CD4-positive, alpha-beta memory T cell (primary cell): ENCODE measurements around the gene LGALS13. TPM values are rescaled to one million over a fixed set of nuclear protein-coding genes. Genes with fewer than 3 reads are reported as not detected.
A peak's percentile ranks its signal among the peaks of the same experiment; 100 is the strongest.
"Not testable (repeated sequence)": the region's sequence is repeated elsewhere in the genome, so short reads cannot be mapped to it uniquely, and the experiment has no call there.

Experiments
- CTCF ChIA-PET: fragments of 350-600 bp; sonication (Branson Sonifier 250); formaldehyde crosslinking; loops from one replicate; lab custom pipeline; 2021; ENCODE audit warnings: inconsistent platforms; ENCODE audit not compliant: partially characterized antibody; lab: Charles Lee
- POLR2A ChIA-PET: fragments of 350-600 bp; sonication (Branson Sonifier 250); formaldehyde crosslinking; loops from one replicate; lab custom pipeline; 2021; ENCODE audit not compliant: partially characterized antibody; lab: Charles Lee
- DNase-seq, 5 donors: peaks; one replicate each; pipeline versions ENCODE4 v3.0.0 to v3.0.0-alpha.2; 2020 to 2022; ENCODE audit warnings: mixed read lengths in 1 of 5
- H3K27ac ChIP-seq: one replicate; pipeline ENCODE4 v1.7.0; 2013; ENCODE audit warnings: low read depth, low read length
- H3K27me3 ChIP-seq: 2 replicates; pipeline ENCODE4 v1.7.0; 2013; ENCODE audit warnings: mild to moderate bottlenecking, low read length, moderate library complexity; ENCODE audit not compliant: insufficient read depth
- H3K36me3 ChIP-seq: 2 replicates; pipeline ENCODE4 v1.7.0; 2013; ENCODE audit warnings: mild to moderate bottlenecking, low read length, moderate library complexity; ENCODE audit not compliant: insufficient read depth
- H3K4me1 ChIP-seq: 2 replicates; pipeline ENCODE4 v1.7.0; 2013; ENCODE audit warnings: mild to moderate bottlenecking, low read length, moderate library complexity; ENCODE audit not compliant: insufficient read depth
- H3K4me3 ChIP-seq, 2 donors: one replicate each; pipeline ENCODE4 v1.7.0; 2013; ENCODE audit warnings: low read length in 2 of 2, mild to moderate bottlenecking in 1 of 2
- H3K9me3 ChIP-seq, 2 donors: one replicate each; pipeline ENCODE4 v1.7.0; 2013; ENCODE audit warnings: low read length in 2 of 2, control low read depth in 1 of 2; ENCODE audit not compliant: control insufficient read depth in 1 of 2
- H3K27ac Mint-ChIP-seq, 7 donors: one replicate each; pipeline ENCODE4 v1.8.0; 2020 to 2021; ENCODE audit warnings: mixed read lengths in 7 of 7, mild to moderate bottlenecking in 6 of 7, inconsistent platforms in 3 of 7, moderate library complexity in 3 of 7
- H3K27me3 Mint-ChIP-seq, 2 donors: one replicate each; pipeline ENCODE4 v1.8.0; 2020 to 2021; ENCODE audit warnings: mixed read lengths in 2 of 2
- H3K36me3 Mint-ChIP-seq, 2 donors: one replicate each; pipeline ENCODE4 v1.8.0; 2020 to 2021; ENCODE audit warnings: mixed read lengths in 2 of 2, inconsistent platforms in 1 of 2, mild to moderate bottlenecking in 1 of 2
- H3K4me1 Mint-ChIP-seq, 4 donors: one replicate each; pipeline ENCODE4 v1.8.0; 2020 to 2021; ENCODE audit warnings: mixed read lengths in 4 of 4, mild to moderate bottlenecking in 1 of 4
- H3K4me3 Mint-ChIP-seq, 8 donors: one replicate each; pipeline ENCODE4 v1.8.0; 2020 to 2021; ENCODE audit warnings: mixed read lengths in 8 of 8, mild to moderate bottlenecking in 7 of 8, moderate library complexity in 6 of 8, inconsistent platforms in 3 of 8
- H3K9me3 Mint-ChIP-seq, 8 donors: one replicate each; pipeline ENCODE4 v1.8.0; 2020 to 2021; ENCODE audit warnings: mixed read lengths in 8 of 8, mild to moderate bottlenecking in 5 of 8, inconsistent platforms in 3 of 8, moderate library complexity in 1 of 8
- intact Hi-C: fragments of 100-400 bp; cut with micrococcal nuclease; formaldehyde crosslinking; loops from one replicate; pipeline ENCODE4 v1.15.1; 2023
- polyA plus RNA-seq, 2 donors: library from polyadenylated mRNA; unstranded; fragments of 300-500 nt; fragmentation: Illumina TruSeq; gene quantifications; one replicate each; pipeline ENCODE4 v1.2.3, GENCODE V29; 2021
- total RNA-seq, 2 experiments: library from RNA; stranded (reverse); gene quantifications; one replicate each; pipeline ENCODE4 v1.2.3, GENCODE V29; 2021

LGALS13 gene
- total and polyA plus RNA-seq, 4 experiments from 2014 or later: not detected

GRCh38 chr19:39607561-39607960 lies 5.2 kb downstream of the LGALS13 start:
- ChIA-PET POLR2A (no interaction called here), CTCF (no interaction called here)
- H3K9me3 ChIP-seq: no peaks in the 10 kb centered on the region
- Mint-ChIP-seq H3K9me3 (peaks cover 0 to 2% (median under 1%) of the 10 kb centered on the region in 8 donors), H3K27me3 (peaks cover 9 to 11% of the 10 kb centered on the region in 2 donors), H3K4me1 (no peaks in the 10 kb centered on the region), H3K27ac (no peak overlapping the region), H3K4me3 (no peak overlapping the region), H3K36me3 (no peaks in the 10 kb centered on the region)
- H3K36me3 ChIP-seq: no peaks in the 10 kb centered on the region
- H3K4me1 ChIP-seq: no peaks in the 10 kb centered on the region
- H3K27ac ChIP-seq: no peak overlapping the region
- H3K27me3 ChIP-seq: peaks cover 5% of the 10 kb centered on the region
- intact Hi-C loops: no loop called here
- DNase-seq: no peak
- H3K4me3 ChIP-seq: no peak overlapping the region

DNA sequence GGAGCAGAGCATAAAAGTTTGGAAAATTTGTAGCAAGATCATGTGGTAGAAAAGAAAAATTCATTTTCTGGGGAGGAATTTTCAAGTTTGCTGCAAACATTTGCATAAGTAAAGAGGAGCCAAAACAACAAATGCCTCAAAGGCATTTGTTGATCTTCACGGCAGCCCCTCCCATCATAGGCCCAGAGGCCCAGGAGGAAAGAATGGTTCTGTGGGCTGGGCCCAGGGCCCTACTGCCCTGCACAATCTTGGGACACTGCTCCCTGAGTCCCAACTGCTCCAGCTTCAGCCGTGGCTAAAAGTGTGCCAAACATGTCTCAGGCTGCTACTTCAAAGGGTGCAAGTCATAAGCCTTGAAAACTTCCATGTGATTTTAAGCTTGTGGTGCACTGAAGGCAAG lies 11.3 kb downstream of the LGALS13 start:
- Histone ChIP-seq H3K4me1 (no peaks in the 10 kb centered on the region), H3K36me3 (no peaks in the 10 kb centered on the region), H3K4me3 (no peak overlapping the region), H3K27me3 (no peaks in the 10 kb centered on the region), H3K9me3 (no peaks in the 10 kb centered on the region), H3K27ac (no peak overlapping the region)
- POLR2A ChIA-PET: no interaction called here
- CTCF ChIA-PET: no interaction called here
- DNase-seq: no peak
- intact Hi-C loops: no loop called here
- no peak overlapping the region for H3K4me3 Mint-ChIP-seq
- peaks cover 0 to 4% of the 10 kb centered on the region in 2 donors for H3K36me3 Mint-ChIP-seq
- no peak overlapping the region for H3K27ac Mint-ChIP-seq
- peaks cover 0 to 13% (median 8%) of the 10 kb centered on the region in 8 donors for H3K9me3 Mint-ChIP-seq
- no peaks in the 10 kb centered on the region for H3K4me1 Mint-ChIP-seq
- peaks cover 2 to 11% of the 10 kb centered on the region in 2 donors for H3K27me3 Mint-ChIP-seq

- H3K9me3 Mint-ChIP-seq: peaks cover 0 to 13% (median 7%) of the 10 kb centered on the region in 8 donors
- no peak overlapping the region for H3K27ac Mint-ChIP-seq
- H3K4me1 Mint-ChIP-seq: no peaks in the 10 kb centered on the region
- Histone ChIP-seq H3K9me3 (no peaks in the 10 kb centered on the region), H3K36me3 (no peaks in the 10 kb centered on the region), H3K4me1 (no peaks in the 10 kb centered on the region), H3K27ac (no peak overlapping the region), H3K4me3 (no peak overlapping the region), H3K27me3 (no peaks in the 10 kb centered on the region)
- H3K27me3 Mint-ChIP-seq: peaks cover 29 to 41% of the 10 kb centered on the region in 2 donors
- no peak for DNase-seq
- H3K4me3 Mint-ChIP-seq: no peak overlapping the region
- intact Hi-C loops: no loop called here
- CTCF ChIA-PET: no interaction called here
- POLR2A ChIA-PET: no interaction called here
- H3K36me3 Mint-ChIP-seq: peaks cover 0 to 4% of the 10 kb centered on the region in 2 donors
These were observed 15.4 kb downstream of the LGALS13 start for GRCh38 chr19:39617745-39618144.

GRCh38 chr19:39623946-39624345 lies 21.6 kb downstream of the LGALS13 start:
- intact Hi-C loops: loop anchor here (10.0 kb wide), 1 partner anchor 49 kb away; no protein-coding TSS in a partner anchor
- H3K4me3 Mint-ChIP-seq: no peak overlapping the region
- H3K4me1 Mint-ChIP-seq: no peaks in the 10 kb centered on the region
- H3K9me3 Mint-ChIP-seq: peaks cover 0 to 2% (median 0%) of the 10 kb centered on the region in 8 donors
- no peak overlapping the region for H3K4me3 ChIP-seq
- H3K36me3 Mint-ChIP-seq: no peaks in the 10 kb centered on the region
- H3K27ac ChIP-seq: no peak overlapping the region
- H3K27me3 ChIP-seq: no peaks in the 10 kb centered on the region
- no peak for DNase-seq
- H3K36me3 ChIP-seq: no peaks in the 10 kb centered on the region
- no peak overlapping the region for H3K27ac Mint-ChIP-seq
- no peaks in the 10 kb centered on the region for H3K4me1 ChIP-seq
- H3K27me3 Mint-ChIP-seq: peaks cover 42 to 48% of the 10 kb centered on the region in 2 donors
- CTCF ChIA-PET: interaction anchor here (1.0 kb wide), 1 partner anchor 72 kb away, joined by 3 read pairs; no protein-coding TSS in a partner anchor
- POLR2A ChIA-PET: no interaction called here
- H3K9me3 ChIP-seq: no peaks in the 10 kb centered on the region

- H3K4me3 ChIP-seq, H3K9me3 ChIP-seq, H3K36me3 Mint-ChIP-seq, H3K27ac Mint-ChIP-seq, POLR2A ChIA-PET, H3K4me1 Mint-ChIP-seq, H3K4me3 Mint-ChIP-seq, H3K36me3 ChIP-seq, H3K9me3 Mint-ChIP-seq, H3K4me1 ChIP-seq, H3K27ac ChIP-seq, H3K27me3 ChIP-seq: not testable (repeated sequence)
- peaks cover 18 to 23% of the 10 kb centered on the region in 2 donors for H3K27me3 Mint-ChIP-seq
- intact Hi-C loops: loop anchor here (5.0 to 10.0 kb wide), 2 partner anchors 53 to 75 kb away; no protein-coding TSS in a partner anchor
- peak in 1 of 5 donors; percentile 10 for DNase-seq
- CTCF ChIA-PET: interaction anchor here (0.6 to 1.6 kb wide), 2 partner anchors 73 to 76 kb away, joined by 3 to 4 read pairs; no protein-coding TSS in a partner anchor
These were observed 25.3 kb downstream of the LGALS13 start for GRCh38 chr19:39627631-39628030.

DNA sequence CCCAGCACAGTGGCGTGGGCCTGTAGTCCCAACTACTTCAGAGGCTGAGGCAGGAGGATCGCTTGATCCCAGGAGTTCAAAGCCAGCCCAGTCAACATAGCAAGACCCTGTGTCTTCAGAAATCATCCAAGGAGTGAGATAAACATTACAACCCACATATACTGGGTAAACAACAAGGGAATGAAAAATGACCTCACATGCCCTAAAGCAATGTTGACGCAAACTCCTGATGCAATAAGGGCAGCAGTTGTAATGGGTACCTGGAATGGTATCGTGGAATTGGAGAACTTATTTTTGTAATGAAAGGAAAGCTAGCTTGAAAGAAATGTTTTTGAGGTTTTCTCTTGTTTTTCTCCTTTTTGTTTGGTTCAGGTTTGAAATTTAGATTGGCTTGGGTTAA lies 28.9 kb downstream of the LGALS13 start:
- intact Hi-C loops: no loop called here
- DNase-seq: no peak
- peaks cover 20% of the 10 kb centered on the region in 2 donors for H3K27me3 Mint-ChIP-seq
- no peaks in the 10 kb centered on the region for H3K4me1 ChIP-seq
- H3K27me3 ChIP-seq: no peaks in the 10 kb centered on the region
- no peak overlapping the region for H3K4me3 ChIP-seq
- H3K4me1 Mint-ChIP-seq: no peaks in the 10 kb centered on the region
- ChIA-PET CTCF (interaction anchor here (1.6 kb wide), 1 partner anchor 80 kb away, joined by 3 read pairs; no protein-coding TSS in a partner anchor), POLR2A (no interaction called here)
- H3K27ac ChIP-seq: no peak overlapping the region
- no peaks in the 10 kb centered on the region for H3K36me3 ChIP-seq
- H3K9me3 ChIP-seq: no peaks in the 10 kb centered on the region
- no peaks in the 10 kb centered on the region for H3K36me3 Mint-ChIP-seq
- H3K4me3 Mint-ChIP-seq: no peak overlapping the region
- H3K9me3 Mint-ChIP-seq: peaks cover 0 to 10% (median 2%) of the 10 kb centered on the region in 8 donors
- H3K27ac Mint-ChIP-seq: no peak overlapping the region

DNA sequence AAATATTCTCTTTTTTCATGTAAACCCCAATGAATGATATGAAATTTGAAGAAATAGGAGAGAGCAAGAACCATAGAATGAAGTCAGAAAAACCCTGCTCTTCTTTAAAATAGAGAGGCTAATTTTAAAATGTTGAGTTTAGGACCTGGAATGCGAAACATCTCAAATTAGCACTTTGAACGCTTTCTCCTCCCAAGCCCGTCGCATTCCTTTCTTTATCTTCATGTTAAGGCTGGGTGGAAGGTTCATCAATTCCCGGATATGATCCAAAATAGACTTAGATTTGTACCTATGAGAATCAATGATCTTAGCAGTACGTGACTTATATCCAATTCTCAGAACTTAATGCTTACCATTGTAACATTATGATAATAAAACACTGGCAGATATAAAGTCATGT lies 29.3 kb downstream of the LGALS13 start:
- intact Hi-C loops: no loop called here
- POLR2A ChIA-PET: no interaction called here

More for the DNA sequence above, 29.3 kb downstream of the LGALS13 start:
- Mint-ChIP-seq H3K4me3 (no peak overlapping the region), H3K27ac (no peak overlapping the region), H3K4me1 (no peaks in the 10 kb centered on the region), H3K9me3 (peaks cover 0 to 12% (median 2%) of the 10 kb centered on the region in 8 donors), H3K36me3 (no peaks in the 10 kb centered on the region), H3K27me3 (peaks cover 20 to 24% of the 10 kb centered on the region in 2 donors)
- H3K36me3 ChIP-seq: no peaks in the 10 kb centered on the region
- no peaks in the 10 kb centered on the region for H3K4me1 ChIP-seq
- H3K9me3 ChIP-seq: no peaks in the 10 kb centered on the region
- no peak overlapping the region for H3K27ac ChIP-seq
- no peak for DNase-seq
- CTCF ChIA-PET: no interaction called here
- H3K27me3 ChIP-seq: no peaks in the 10 kb centered on the region
- no peak overlapping the region for H3K4me3 ChIP-seq
